ENCODE results near the gene PAPPA2.

DNA sequence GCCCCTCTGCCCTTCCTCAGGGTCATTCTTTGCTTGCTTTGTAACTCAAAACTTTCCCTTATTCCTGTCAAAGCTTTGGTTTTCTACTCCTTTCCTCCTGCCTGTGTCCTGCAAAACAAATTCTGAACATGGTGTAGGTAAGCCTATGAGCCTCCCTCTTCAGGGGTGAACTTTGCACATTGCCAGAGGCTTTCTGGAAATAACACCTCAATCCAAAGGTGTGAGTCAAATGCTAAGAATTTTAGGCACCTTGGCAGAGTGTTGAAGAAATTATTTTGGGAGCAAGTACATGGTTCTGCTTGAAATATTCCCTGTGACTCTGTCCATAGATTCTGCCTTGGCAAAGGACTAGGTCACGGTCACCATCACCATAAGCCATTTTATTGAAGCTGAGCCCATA is 70.0 kb downstream of the PAPPA2 start:
- TF ChIP-seq, protein P1, sequence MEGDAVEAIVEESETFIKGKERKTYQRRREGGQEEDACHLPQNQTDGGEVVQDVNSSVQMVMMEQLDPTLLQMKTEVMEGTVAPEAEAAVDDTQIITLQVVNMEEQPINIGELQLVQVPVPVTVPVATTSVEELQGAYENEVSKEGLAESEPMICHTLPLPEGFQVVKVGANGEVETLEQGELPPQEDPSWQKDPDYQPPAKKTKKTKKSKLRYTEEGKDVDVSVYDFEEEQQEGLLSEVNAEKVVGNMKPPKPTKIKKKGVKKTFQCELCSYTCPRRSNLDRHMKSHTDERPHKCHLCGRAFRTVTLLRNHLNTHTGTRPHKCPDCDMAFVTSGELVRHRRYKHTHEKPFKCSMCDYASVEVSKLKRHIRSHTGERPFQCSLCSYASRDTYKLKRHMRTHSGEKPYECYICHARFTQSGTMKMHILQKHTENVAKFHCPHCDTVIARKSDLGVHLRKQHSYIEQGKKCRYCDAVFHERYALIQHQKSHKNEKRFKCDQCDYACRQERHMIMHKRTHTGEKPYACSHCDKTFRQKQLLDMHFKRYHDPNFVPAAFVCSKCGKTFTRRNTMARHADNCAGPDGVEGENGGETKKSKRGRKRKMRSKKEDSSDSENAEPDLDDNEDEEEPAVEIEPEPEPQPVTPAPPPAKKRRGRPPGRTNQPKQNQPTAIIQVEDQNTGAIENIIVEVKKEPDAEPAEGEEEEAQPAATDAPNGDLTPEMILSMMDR (IDR thresholded peaks at IDR 0.05): no peak
- TF ChIP-seq POLR2AphosphoS5 (IDR thresholded peaks at IDR 0.05): no peak

Measured in transverse colon (tissue), 4 donors.